SK-N-SH (cell line): Measurements from ENCODE around the gene COL25A1.

Experiments
- EP300 ChIP-seq, 2 experiments: IDR thresholded peaks; 2 replicates each; pipeline versions ENCODE4 v1.4.0 to v1.6.1; 2012; ENCODE audit warnings: borderline replicate concordance in 1 of 2, low read depth in 1 of 2, low read length in 1 of 2
- MXI1 ChIP-seq: IDR thresholded peaks from 2 replicates; pipeline ENCODE4 v1.6.1; 2012; ENCODE audit warnings: mild to moderate bottlenecking, low read depth, low read length, improper control_type of control experiment
- SMC3 ChIP-seq: IDR thresholded peaks from 2 replicates; pipeline ENCODE4 v1.6.1; 2012; ENCODE audit warnings: low read depth, low read length, improper control_type of control experiment
- TAF1 ChIP-seq: IDR thresholded peaks from 2 replicates; pipeline ENCODE4 v1.6.1; 2012; ENCODE audit warnings: low read depth, mild to moderate bottlenecking, low read length, moderate library complexity, borderline replicate concordance
- YY1 ChIP-seq: IDR thresholded peaks from 2 replicates; pipeline ENCODE4 v1.4.0; 2012; ENCODE audit warnings: low read depth, mild to moderate bottlenecking
- ZBTB33 ChIP-seq: IDR thresholded peaks from 2 replicates; pipeline ENCODE4 v1.4.0; 2012; ENCODE audit warnings: low read depth, borderline replicate concordance
- TF ChIP-seq, protein P1 (sequence below): fragments of 200-600 bp; sonication (generic); IDR thresholded peaks from 2 replicates; pipeline ENCODE4 v1.6.1; 2017; ENCODE audit warnings: antibody characterized with exemption, mild to moderate bottlenecking, moderate library complexity
- TF ChIP-seq, protein P2 (sequence below): IDR thresholded peaks from 2 replicates; pipeline ENCODE4 v1.4.0; 2012; ENCODE audit warnings: low read depth

DNA sequence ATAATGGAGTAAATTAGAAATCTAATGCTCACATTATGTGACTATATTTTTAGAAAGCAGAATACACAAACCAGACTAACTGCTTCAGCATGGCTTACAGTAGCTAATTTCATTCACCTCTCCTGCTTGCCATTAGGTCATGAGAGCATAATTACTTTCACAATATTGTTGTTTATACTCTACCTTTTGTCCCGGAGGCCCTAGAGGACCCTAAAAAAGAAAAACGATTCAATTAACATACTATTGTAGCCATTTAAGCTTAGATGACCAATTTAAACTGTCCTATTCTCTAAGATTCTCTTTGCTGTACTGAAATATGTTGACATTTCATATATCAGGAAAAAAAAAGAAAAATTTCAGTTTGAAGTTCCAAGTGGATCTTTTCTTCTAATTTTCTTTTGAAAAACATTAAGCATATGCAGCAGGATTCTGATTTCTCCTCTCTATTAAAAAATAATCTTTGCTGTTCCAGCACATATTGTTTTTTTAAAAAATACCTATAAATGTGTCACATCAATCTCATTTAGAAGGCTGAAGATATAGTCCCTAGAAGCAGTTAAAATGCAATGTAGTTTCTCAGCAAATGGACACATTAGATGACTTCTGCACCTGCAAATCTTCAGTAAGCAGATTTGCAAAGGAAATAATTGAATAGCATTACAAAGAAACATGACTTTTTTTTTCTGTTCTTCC is 381.9 kb downstream of the COL25A1 start:
- no peak for TF ChIP-seq TAF1
- TF ChIP-seq, protein P1, sequence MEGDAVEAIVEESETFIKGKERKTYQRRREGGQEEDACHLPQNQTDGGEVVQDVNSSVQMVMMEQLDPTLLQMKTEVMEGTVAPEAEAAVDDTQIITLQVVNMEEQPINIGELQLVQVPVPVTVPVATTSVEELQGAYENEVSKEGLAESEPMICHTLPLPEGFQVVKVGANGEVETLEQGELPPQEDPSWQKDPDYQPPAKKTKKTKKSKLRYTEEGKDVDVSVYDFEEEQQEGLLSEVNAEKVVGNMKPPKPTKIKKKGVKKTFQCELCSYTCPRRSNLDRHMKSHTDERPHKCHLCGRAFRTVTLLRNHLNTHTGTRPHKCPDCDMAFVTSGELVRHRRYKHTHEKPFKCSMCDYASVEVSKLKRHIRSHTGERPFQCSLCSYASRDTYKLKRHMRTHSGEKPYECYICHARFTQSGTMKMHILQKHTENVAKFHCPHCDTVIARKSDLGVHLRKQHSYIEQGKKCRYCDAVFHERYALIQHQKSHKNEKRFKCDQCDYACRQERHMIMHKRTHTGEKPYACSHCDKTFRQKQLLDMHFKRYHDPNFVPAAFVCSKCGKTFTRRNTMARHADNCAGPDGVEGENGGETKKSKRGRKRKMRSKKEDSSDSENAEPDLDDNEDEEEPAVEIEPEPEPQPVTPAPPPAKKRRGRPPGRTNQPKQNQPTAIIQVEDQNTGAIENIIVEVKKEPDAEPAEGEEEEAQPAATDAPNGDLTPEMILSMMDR = no peak
- no peak for TF ChIP-seq SMC3
- TF ChIP-seq MXI1 = no peak
- no peak for TF ChIP-seq YY1
- TF ChIP-seq ZBTB33 = no peak
- TF ChIP-seq EP300 (IDR thresholded peaks at IDR 0.05; ENCODE audit: borderline replicate concordance in 1 of 2, low read depth in 1 of 2, low read length in 1 of 2) = no peak
- TF ChIP-seq, protein P2, sequence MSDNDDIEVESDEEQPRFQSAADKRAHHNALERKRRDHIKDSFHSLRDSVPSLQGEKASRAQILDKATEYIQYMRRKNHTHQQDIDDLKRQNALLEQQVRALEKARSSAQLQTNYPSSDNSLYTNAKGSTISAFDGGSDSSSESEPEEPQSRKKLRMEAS = no peak
